ENCODE measurements around the gene NATD1. TPM values are rescaled to one million over a fixed set of nuclear protein-coding genes. Genes with fewer than 3 reads are reported as not detected.

Gene NATD1, protein sequence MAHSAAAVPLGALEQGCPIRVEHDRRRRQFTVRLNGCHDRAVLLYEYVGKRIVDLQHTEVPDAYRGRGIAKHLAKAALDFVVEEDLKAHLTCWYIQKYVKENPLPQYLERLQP
- total RNA-seq = 20.6 TPM

DNA sequence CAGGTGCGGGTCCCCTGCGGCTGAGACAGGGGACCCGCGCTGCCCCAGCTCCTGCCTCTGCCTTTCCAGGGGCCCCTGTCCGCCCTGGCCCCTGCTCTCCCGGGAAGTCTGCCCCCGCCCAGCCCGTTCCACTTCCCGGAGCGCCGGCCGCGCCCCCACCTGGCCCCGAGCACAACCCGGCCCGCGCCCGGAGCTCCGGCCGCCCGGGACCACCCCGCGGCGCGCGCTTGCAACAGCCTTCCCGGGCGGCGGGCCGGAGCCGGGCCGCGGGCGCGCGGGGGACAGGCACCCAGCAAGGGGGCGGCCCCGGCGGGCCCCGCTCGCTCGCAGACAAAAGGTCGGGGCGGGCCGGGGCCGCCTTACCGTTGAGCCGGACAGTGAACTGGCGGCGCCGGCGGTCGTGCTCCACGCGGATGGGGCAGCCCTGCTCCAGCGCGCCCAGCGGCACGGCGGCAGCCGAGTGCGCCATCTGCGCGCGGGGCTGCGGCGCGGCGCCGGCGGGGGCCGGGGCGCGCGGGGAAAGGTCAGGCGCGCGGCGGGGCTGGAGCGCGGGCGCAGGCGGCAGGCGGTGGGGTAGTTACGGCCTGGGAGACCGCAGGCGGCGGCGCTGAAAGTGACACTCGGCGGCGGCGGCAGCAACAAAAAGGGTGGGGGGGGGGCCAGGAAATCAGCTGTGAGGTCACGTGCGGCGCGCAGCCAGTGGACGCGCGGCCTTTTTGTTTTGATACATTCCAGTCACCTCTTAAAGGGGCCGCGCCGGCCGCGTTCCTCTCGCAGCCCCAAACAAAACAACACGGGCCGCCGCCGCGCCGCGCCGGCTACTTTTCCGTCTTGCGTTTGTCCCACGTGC lies at the start of gene NATD1:
NATD1 (minus strand) TSS at position 615 of the 850 bp plus-strand sequence; CDS start at position 469, 146 bp downstream.
- peak; percentile 89 for DNase-seq (ENCODE audit: low spot score)

- DNase-seq (ENCODE audit: low spot score) = no peak
These were observed 48.7 kb upstream of the NATD1 start for GRCh38 chr17:21301593-21302550.

DNA sequence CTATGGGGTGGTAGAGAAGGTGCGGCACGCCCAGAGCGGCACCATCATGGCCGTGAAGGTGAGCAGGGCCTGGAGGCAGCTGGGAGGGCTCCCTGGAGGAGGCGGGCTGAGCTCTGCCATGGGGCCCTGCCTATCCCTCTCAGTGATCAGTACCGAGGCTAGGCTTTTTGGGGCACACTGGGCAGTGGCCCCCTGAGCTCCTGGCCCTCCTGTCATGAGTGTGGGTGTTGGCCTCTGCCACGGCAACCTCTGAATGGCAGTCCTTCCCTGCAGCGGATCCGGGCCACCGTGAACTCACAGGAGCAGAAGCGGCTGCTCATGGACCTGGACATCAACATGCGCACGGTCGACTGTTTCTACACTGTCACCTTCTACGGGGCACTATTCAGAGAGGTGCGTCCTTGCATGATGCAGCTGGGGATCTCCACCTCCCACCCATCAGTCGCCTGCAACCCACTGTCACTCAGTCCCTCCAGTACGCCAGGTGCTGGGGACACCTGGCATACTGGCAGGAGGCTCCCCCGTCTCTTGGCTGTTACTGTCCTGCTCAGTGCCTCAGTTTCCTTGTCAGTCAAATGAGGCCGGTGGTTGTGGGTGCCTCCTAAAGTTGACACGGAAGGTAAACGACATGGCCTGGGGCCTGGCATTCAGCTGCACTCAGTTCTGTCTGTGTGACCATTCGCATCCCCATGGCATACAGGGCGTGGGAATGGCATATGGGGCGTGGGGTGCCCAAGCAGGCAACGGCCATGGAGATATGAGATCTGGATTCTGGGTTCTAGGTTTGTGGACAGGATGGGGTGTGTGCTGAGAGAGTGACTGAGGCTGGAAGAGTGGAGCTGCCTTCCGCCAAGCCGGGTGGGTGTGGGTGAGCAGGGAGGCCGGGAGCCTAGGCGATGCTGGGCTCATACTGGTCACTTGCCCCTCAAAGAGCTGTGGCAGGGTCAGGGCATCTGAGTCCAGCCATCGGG lies 47.7 kb upstream of the NATD1 start:
- no peak for DNase-seq (ENCODE audit: low spot score)

DNA sequence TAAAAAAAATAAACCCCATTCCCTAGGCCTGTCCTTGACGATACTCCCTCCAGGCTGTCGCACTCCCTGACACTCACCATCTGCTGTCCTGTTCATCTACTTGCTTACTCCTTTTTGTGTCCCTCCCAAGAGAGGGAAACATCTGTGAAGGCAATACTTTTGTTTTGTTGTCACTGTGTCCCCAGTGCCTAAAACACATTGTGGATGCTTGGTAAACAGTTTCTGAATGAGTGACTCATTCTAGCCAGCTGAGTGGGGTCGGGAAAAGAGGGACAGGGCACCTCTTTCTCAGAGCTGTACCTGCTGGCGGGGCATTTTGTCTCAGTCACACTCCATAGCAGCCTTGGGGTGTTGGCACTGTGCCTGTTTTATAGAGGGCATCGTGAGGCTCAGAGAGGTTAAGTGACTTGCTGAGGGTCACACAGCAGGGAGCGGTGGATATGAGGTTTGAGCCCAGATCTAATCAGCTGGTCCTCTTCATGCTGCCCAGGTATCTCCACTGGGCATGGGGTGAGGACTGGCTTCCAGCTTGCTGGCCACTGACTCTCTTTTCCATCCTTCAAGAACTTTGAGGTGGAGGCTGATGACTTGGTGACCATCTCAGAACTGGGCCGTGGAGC lies 46.9 kb upstream of the NATD1 start:
- no peak for DNase-seq (ENCODE audit: low spot score)

GRCh38 chr17:21298983-21299519 lies 45.8 kb upstream of the NATD1 start:
- no peak for DNase-seq (ENCODE audit: low spot score)

DNA sequence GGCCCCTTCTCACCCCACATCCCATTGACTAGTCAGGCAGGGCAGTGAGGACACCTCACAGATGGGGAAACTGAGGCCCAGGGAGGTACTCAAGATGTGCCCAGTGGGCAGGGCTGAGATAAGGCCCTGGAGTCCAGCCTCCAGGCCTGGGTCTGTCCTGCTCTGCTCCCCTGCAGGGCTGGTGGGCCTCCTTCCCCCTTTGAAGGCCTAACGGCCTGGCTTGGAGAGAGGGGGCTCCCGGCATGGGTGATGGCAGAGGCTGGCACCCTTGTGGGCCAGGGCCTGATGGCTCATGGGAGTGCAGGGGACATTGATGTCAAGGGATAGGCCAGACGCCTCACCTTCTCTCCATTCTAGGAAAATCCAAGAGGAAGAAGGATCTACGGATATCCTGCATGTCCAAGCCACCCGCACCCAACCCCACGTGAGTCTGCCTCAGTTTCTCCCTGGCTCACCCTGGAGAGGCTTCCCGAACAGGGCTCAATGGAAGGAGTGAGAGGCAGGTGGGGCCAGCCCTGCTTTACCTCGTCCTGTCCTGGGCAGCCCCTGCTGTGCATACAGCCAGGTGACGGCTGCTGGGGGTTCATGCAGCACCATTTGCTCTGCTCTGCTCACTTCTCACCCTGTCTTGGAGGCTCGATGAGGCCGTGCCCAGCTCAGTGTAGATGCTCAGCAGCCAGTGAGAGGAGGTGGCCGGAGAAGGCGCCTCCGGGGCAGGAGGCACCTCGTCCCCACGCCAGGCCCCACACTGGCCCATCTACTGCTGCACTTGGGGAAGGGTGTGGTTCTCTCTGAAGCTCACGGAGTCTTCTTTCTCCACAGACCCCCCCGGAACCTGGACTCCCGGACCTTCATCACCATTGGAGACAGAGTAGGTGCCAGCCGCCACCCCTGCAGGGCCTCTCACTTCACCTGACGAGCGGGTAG lies 45.1 kb upstream of the NATD1 start:
- DNase-seq (ENCODE audit: low spot score) = no peak

DNA sequence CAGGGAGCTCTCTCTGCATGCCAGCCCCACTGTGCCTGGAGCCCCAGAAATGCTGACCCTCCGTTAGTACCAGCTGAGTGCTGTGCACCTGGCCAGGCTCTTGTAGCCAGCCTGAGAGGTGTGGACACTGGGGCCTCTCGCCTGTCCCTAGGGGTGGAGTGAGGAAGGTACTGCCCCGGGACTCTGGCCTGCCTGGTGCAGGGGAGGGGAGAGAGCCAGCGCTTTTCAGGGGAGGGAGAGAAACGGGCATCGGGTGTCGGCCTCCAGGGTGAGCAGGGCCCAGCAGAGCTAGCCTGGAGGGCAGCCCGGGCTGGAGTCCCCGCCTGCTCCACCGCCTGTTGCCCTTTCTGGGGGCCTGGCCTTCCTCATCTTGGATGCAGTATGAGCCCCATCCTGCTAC lies 44.4 kb upstream of the NATD1 start:
- no peak for DNase-seq (ENCODE audit: low spot score)

DNA sequence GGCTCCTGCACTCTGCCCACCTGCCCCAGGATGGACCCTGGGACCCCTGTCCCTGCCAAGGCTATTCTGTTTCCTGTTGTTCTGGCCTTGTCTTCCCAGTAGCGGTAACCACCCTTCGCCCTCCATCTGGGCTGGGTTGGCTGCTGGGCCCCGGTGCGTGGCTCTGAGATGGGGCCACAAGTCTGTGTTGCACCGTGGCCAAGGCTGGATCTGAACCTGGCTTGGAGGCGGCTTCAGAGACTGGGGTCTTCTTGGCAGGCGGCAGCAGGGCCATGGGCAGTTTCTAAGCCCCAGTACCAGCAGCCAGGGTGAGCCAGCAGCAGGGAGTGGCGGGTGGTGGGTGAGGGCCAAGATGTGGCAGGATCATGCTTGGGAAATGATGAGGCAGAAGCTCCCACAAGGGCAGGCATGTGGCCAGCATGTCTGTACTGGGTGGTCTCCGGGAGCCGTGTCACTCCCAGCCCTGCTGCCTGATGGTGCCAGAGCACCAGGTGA lies 43.9 kb upstream of the NATD1 start:
- DNase-seq (ENCODE audit: low spot score) = no peak

DNA sequence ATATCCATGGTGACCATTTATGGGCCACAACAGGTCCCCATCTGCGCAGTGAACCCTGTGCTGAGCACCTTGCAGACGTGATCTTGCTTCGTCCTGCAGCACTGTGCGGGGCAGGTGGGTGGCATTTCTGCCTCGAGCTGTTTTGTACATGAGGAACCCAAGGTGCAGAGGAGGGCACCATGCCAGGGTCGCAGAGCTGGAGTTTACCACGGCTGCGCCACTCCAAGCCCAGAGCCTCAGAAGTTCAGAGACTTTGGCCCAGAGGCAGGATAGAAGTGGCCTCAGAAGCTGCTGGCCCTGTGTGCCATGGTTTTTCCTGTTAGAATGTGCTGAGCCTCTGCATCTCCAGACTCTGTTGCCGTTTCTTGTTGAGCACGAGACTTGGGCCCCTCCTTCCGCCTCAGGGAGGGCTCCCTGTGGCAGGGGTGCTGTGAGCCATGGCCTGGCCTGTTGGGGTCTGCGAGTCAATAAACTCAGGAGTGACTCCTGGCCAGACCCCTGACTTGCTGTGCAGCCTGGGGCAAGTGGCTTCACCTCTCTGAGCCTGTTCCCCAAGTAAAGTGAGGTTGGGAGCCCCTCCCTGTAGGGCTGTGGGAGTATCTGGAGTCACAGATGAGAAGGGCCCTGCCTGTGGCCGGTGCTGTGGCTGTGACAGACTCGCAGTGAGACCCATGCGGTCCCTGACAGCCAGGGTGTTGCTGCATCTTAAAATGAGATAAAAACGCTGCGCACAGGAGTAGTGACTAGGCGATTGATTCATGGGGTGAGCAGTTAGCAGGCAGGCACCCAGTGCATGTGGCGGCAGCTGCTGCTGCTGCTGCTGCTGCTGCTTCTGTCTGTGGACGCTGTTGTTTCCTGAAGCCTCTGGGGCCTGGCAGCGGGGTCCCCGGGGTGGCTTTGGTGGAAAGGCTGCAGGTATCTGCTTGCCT lies 43.2 kb upstream of the NATD1 start:
- DNase-seq (ENCODE audit: low spot score) = no peak

DNA sequence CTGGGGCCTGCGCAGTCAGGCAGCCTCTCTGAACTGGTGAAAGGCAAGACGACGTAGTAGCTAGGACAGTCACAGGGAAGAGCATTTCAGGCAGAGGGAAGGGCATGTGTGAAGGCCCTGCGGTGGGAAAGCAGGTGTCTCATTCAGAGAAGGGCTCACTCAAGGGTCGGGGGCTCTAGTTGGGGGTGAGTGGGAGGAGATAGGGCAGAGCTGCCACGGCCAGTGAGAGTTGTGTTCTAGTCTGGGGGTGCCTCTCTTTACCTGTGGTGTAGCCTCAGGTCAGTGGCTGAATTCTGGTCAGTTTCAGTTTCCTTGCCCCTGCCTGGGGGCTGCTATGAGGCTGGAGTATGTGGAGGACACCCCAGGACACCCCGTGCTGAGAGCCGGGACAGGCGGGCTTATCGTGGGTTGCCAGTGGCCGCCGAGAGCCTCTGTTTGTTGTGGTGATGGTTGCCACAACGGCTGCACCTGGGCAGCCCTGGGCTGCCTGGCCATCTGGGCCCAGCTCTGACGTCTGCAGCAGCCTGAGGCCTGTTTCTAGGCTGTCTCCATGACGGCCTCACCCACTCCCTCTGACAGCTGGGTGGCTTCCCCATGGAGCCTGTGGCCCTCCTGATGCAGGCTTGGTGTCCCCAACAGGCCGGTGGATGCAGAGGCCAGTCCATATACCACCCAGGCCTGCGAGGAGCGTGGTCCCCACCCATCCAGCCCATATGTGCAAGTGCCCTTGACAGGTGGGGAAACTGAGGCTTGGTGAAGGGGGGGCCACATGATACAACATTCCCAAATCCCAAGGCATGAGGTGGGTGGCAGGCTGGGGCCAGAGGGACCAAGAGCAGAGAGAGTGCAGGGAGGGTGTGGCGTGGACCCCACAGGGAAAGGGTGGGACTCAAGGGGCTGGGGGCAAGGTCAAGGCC lies 42.1 kb upstream of the NATD1 start:
- no peak for DNase-seq (ENCODE audit: low spot score)

DNA sequence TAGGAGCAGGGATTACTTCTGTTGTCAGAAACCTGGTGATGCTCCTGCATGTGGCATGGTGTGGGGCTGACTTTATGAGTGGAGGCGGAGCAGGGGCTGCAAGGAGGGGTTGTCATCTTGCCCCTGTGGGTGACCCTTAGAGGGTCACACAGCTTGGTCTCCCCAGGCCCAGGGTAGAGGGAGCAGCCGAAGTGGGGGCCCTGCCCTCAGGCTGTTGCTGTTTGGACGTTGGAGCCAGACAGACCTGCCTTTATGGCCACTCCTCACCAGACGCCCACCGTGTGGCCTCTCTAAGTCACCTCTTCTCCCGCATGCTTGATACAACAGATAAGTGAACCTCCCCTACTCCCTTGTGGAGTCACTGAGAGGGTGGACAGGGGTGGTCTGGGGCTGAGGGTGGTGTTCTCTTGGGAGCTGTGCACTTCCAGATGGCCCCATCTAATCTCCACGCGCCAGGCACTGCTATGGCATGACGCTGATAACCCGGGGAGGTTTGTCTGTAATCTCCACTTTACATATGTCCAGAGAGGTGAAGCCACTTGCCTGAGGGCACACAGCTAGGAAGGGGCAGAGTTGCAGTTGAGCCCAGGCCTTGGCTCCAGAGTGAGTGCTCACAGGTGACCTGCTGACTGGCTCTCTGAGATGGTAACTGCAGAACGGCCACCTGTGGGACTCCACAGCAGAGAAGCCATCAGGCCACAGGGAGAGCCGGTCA lies 41.3 kb upstream of the NATD1 start:
- DNase-seq (ENCODE audit: low spot score) = no peak

DNA sequence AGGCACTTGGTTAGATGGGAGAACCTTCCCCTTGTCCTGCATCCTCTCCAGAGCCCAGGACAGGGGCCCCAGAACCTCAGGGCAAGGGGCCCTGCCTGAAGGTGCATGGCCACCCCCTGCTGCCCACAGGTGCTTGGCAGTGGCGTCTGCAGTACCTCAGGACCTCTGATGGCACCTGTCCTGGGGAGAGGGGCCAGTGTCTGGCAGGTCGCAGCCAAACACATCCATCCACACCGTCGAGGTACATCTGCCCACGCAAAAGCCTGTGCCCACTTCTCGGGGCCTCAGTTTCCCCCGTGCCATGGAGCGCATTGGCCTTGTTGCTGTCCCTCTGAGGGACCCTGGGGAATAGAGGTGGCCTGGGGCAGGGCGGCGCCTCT lies 40.6 kb upstream of the NATD1 start:
- no peak for DNase-seq (ENCODE audit: low spot score)

- no peak for DNase-seq (ENCODE audit: low spot score)
These were observed 39.9 kb upstream of the NATD1 start for GRCh38 chr17:21292867-21293830.

DNA sequence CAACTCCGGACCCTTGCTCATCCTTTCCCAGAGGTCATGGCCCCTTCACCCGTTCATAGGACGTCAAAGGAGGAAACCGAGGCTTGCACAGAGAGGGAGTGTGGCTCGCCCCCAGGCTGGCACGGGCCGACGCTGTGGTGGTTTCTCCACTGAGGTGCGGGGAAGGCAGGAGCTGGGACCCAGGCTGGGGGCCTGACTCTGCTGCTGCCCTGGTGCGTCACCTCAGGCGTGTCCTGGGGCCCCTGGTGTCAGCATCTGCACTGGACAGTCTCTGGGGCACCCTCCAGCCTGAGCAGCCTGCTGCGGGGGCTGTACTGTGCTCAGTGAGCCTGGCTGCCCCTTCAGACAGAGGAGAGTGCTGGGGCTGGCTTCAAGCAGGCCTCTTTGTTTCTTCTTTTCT lies 38.7 kb upstream of the NATD1 start:
- no peak for DNase-seq (ENCODE audit: low spot score)

GRCh38 chr17:21291357-21291756 lies 38.1 kb upstream of the NATD1 start:
- DNase-seq (ENCODE audit: low spot score) = no peak
